NCI-H2227 treated with DMSO at 0.1 percent for 48 hours (cell line): ENCODE results near the gene BCAS4.
"Not testable (repeated sequence)": the region's sequence is repeated elsewhere in the genome, so short reads cannot be mapped to it uniquely, and the experiment has no call there.

Source experiments
- DNase-seq: peaks from one replicate; lab custom pipeline; 2025; lab: John Stamatoyannopoulos, UW

BCAS4 gene

GRCh38 chr20:50771419-50772080, 23.3 kb upstream of the BCAS4 start:
- DNase-seq = not testable (repeated sequence)

- DNase-seq = no peak
These were observed 22.3 kb upstream of the BCAS4 start for GRCh38 chr20:50772420-50773185.

- DNase-seq = no peak
These were observed 20.3 kb upstream of the BCAS4 start for GRCh38 chr20:50774515-50774914.

GRCh38 chr20:50776122-50776817, 18.6 kb upstream of the BCAS4 start:
- no peak for DNase-seq

- DNase-seq = no peak
These were observed 17.5 kb upstream of the BCAS4 start for GRCh38 chr20:50777373-50777772.

GRCh38 chr20:50778994-50779393, 15.9 kb upstream of the BCAS4 start:
- not testable (repeated sequence) for DNase-seq

- DNase-seq = no peak
These were observed 11.5 kb upstream of the BCAS4 start for GRCh38 chr20:50783390-50783789.

GRCh38 chr20:50783903-50784302, 11.0 kb upstream of the BCAS4 start:
- DNase-seq = no peak

- no peak for DNase-seq
These were observed 10.4 kb upstream of the BCAS4 start for GRCh38 chr20:50784464-50784863.

- DNase-seq = no peak
These were observed 8.2 kb upstream of the BCAS4 start for GRCh38 chr20:50786703-50787102.

GRCh38 chr20:50787181-50787580, 7.7 kb upstream of the BCAS4 start:
- DNase-seq = no peak

GRCh38 chr20:50788045-50788991, 6.5 kb upstream of the BCAS4 start:
- DNase-seq = peak; percentile 73

- peak; percentile 62 for DNase-seq
These were observed 4.8 kb upstream of the BCAS4 start for GRCh38 chr20:50789968-50790650.

GRCh38 chr20:50790651-50791277, 4.1 kb upstream of the BCAS4 start:
- DNase-seq = peak; percentile 75

GRCh38 chr20:50792708-50793574, 1.9 kb upstream of the BCAS4 start:
- no peak for DNase-seq

GRCh38 chr20:50793575-50794016, 1.3 kb upstream of the BCAS4 start:
- not testable (repeated sequence) for DNase-seq

GRCh38 chr20:50794181-50794845, 548 bp upstream of the BCAS4 start:
- no peak for DNase-seq

- DNase-seq = no peak
These were observed 2.3 kb downstream of the BCAS4 start for GRCh38 chr20:50797142-50797541.

- no peak for DNase-seq
These were observed 3.8 kb downstream of the BCAS4 start for GRCh38 chr20:50798650-50799049.
